Nephron progenitor cell (in vitro differentiated cells): Measurements from ENCODE around the gene HSBP1.
A peak's percentile ranks its signal among the peaks of the same experiment; 100 is the strongest.

Experiments
- DNase-seq: peaks from one replicate; pipeline ENCODE4 v3.0.0; 2021
- H3K27ac Mint-ChIP-seq: 2 replicates; pipeline ENCODE4 v1.8.0; 2021; ENCODE audit warnings: mild to moderate bottlenecking, moderate library complexity, mixed read lengths
- H3K27me3 Mint-ChIP-seq: 2 replicates; pipeline ENCODE4 v1.8.0; 2021; ENCODE audit warnings: mild to moderate bottlenecking, low read depth, mixed read lengths; ENCODE audit not compliant: poor library complexity
- H3K36me3 Mint-ChIP-seq: 2 replicates; pipeline ENCODE4 v1.8.0; 2021; ENCODE audit warnings: low read depth, mixed read lengths
- H3K4me1 Mint-ChIP-seq: 2 replicates; pipeline ENCODE4 v1.8.0; 2021; ENCODE audit warnings: mixed read lengths
- H3K4me3 Mint-ChIP-seq: 2 replicates; pipeline ENCODE4 v1.8.0; 2021; ENCODE audit warnings: mild to moderate bottlenecking, moderate library complexity, mixed read lengths
- H3K9me3 Mint-ChIP-seq: 2 replicates; pipeline ENCODE4 v1.8.0; 2021; ENCODE audit warnings: mild to moderate bottlenecking, moderate library complexity, mixed read lengths
- TF ChIP-seq, protein P1 (sequence below): fragments of 200-600 bp; sonication (generic); IDR thresholded peaks from 2 replicates; pipeline ENCODE4 v1.5.0; 2021; ENCODE audit warnings: antibody characterized with exemption

HSBP1 gene

GRCh38 chr16:83797013-83797412 is 10.8 kb upstream of the HSBP1 start:
- Mint-ChIP-seq H3K27ac (no peak overlapping the region), H3K27me3 (peaks cover 6% of the 10 kb centered on the region), H3K4me1 (peaks cover 18% of the 10 kb centered on the region), H3K9me3 (peaks cover 14% of the 10 kb centered on the region), H3K36me3 (no peaks in the 10 kb centered on the region), H3K4me3 (no peak overlapping the region)
- TF ChIP-seq, protein P1, sequence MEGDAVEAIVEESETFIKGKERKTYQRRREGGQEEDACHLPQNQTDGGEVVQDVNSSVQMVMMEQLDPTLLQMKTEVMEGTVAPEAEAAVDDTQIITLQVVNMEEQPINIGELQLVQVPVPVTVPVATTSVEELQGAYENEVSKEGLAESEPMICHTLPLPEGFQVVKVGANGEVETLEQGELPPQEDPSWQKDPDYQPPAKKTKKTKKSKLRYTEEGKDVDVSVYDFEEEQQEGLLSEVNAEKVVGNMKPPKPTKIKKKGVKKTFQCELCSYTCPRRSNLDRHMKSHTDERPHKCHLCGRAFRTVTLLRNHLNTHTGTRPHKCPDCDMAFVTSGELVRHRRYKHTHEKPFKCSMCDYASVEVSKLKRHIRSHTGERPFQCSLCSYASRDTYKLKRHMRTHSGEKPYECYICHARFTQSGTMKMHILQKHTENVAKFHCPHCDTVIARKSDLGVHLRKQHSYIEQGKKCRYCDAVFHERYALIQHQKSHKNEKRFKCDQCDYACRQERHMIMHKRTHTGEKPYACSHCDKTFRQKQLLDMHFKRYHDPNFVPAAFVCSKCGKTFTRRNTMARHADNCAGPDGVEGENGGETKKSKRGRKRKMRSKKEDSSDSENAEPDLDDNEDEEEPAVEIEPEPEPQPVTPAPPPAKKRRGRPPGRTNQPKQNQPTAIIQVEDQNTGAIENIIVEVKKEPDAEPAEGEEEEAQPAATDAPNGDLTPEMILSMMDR = no peak
- DNase-seq = no peak

- Mint-ChIP-seq H3K36me3 (no peaks in the 10 kb centered on the region), H3K27me3 (peaks cover 10% of the 10 kb centered on the region), H3K4me1 (peaks cover 27% of the 10 kb centered on the region), H3K9me3 (no peaks in the 10 kb centered on the region), H3K27ac (no peak overlapping the region), H3K4me3 (no peak overlapping the region)
- DNase-seq = no peak
- TF ChIP-seq, protein P1 = no peak
These were observed 8.4 kb upstream of the HSBP1 start for GRCh38 chr16:83799336-83799735.

DNA sequence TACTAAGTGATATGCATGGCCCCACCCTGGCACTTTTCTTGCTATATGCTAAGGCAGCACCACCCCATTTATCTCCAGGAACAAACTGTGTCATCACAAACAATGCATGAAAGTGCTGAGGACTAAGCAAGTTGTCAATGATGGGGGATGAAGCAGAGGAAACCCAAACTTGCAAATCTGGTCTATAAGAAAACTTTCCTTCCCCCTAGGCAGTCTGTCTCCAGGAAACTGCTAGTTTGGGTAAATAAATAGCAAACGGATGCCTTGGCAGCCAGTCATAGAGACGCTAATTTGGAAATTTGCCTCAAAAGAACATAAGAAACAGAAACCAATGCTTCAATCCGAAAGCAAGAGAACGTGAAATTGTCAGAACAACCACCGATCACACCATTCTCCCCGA is 5.6 kb upstream of the HSBP1 start:
- Mint-ChIP-seq H3K36me3 (no peaks in the 10 kb centered on the region), H3K4me1 (peaks cover 12% of the 10 kb centered on the region), H3K27ac (no peak overlapping the region), H3K27me3 (peaks cover 9% of the 10 kb centered on the region), H3K9me3 (no peaks in the 10 kb centered on the region), H3K4me3 (no peak overlapping the region)
- TF ChIP-seq, protein P1 = no peak
- DNase-seq = no peak

DNA sequence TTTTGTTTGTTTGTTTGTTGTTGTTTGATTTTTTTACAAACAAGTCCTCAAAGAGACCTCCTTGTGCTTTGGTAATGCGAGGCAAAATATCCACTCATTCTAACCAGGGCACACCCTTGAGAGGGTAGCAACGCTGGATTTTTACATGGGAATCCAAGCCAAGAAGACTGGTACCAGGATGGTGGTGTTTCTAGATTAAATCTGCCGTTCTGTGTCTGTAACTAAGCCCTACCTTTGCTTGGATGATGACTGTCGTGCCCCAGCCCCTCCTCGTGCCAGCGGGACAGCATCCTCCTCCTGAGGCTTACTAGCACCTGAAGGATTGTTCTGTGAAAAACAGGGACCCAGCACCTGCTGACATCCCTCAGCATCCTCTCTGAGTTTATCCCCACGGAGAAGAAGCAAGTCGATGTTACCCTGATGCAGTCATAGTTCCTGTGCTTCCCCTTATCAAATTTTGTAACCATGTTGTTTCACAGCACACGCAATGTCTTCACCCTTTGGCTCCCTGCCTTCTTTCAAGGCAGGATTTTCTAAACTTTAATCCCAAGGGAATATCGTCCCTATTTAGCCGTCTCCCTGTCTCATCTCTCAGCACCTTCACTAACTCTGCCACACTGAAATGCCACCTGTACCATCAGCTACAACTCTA is 5.1 kb upstream of the HSBP1 start:
- Mint-ChIP-seq H3K4me1 (peaks cover 9% of the 10 kb centered on the region), H3K4me3 (no peak overlapping the region), H3K9me3 (no peaks in the 10 kb centered on the region), H3K36me3 (no peaks in the 10 kb centered on the region), H3K27me3 (peaks cover 8% of the 10 kb centered on the region), H3K27ac (no peak overlapping the region)
- no peak for DNase-seq
- TF ChIP-seq, protein P1 = no peak

DNA sequence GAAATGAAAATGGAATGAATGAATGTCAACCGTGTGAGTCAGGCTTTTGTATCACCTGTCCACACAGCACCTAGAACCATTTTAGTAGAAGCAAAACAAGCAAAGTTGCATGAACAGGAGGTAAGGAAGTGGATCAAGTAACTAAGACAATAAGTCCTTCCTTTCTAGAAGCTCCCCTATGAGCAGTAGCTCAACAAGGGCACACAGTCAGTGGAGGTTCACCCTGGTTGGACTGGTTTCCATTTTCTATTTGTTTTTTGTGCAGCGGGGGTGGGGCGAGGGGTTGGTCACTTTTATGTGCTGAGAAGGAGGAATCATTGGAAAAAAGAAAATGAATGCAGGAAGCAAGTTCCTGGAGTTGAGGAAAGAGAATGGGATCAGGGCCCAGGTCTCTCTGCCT is 4.0 kb upstream of the HSBP1 start:
- Mint-ChIP-seq H3K4me3 (no peak overlapping the region), H3K4me1 (peaks cover 15% of the 10 kb centered on the region), H3K36me3 (peaks cover under 1% of the 10 kb centered on the region), H3K27ac (peak overlapping the region; percentile 81), H3K9me3 (no peaks in the 10 kb centered on the region), H3K27me3 (peaks cover 8% of the 10 kb centered on the region)
- DNase-seq = no peak
- TF ChIP-seq, protein P1 = no peak

- Mint-ChIP-seq H3K9me3 (no peaks in the 10 kb centered on the region), H3K27ac (no peak overlapping the region), H3K4me1 (peaks cover 21% of the 10 kb centered on the region), H3K4me3 (no peak overlapping the region), H3K36me3 (peaks cover 6% of the 10 kb centered on the region), H3K27me3 (peaks cover 8% of the 10 kb centered on the region)
- TF ChIP-seq, protein P1 = no peak
- DNase-seq = no peak
These were observed 3.4 kb upstream of the HSBP1 start for GRCh38 chr16:83804366-83804765.
